ENCODE measurements around the gene RPS3A.
A peak's percentile ranks its signal among the peaks of the same experiment; 100 is the strongest.
"Not testable (repeated sequence)": the region's sequence is repeated elsewhere in the genome, so short reads cannot be mapped to it uniquely, and the experiment has no call there.

RPS3A gene

DNA sequence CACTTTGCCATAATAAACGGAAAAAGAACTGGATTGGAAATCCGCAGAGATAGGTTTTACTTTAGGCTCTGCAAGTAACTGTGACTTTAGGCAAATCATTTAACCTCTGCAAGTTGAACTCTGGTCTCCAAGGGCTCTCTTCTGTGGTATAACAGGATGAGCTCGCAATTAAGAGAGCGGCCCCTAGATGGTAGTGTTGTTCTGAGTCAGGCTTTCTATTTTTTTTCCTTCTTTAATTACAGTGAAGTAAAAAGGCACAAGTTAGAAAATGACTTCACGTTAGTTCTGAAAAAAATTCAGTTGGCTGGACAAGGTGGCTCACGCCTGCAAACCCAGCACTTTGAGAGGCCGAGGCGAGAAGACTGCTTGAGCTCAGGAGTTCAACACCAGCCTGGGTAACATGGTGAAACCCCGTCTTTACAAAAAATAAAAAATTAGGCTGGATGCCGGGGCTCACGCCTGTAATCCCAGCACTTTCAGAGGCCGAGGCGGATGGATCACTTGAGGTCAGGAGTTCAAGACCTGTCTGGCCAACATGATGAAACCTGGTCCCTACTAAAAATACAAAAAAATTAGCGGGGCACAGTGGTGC lies 18.0 kb downstream of the RPS3A start:
- peak; percentile 91 for DNase-seq

DNA sequence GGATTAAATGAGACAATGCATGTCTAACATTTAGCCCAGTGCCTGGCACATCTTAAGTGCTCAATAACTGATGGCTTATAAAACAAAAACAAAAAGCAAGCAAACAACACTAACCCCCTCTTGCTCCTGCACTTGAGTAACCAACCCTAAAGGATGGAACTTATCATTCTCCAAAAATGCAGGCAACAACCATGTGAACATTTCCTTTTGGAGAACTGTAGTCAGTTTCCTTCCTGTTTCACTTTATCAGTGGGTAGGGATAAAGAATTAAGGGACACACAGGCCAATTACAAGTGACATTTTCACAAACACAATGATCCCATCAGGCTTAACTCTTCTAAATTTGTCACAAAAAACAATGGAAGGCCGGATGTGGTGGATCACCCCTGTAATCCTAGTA lies 30.4 kb downstream of the RPS3A start:
- no peak for DNase-seq

DNA sequence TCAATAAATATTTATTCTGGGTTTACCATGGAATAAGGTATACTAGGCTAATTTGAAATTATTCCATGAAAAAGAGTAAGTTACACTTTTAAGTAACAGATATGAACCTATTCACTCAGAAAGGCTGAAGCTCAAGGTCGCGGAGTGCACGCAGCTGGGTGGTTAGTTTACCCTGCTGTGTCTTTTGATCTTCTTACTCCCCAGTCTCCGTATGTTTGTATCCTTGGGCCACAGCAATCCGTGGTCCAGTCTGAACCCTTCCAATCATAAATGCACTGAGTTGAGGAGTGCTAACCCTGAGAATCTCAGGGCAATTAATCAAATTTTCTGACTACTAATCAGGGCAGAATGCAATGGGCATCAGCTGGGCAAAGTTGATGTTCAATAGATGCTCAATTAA lies 33.9 kb downstream of the RPS3A start:
- no peak for DNase-seq

DNA sequence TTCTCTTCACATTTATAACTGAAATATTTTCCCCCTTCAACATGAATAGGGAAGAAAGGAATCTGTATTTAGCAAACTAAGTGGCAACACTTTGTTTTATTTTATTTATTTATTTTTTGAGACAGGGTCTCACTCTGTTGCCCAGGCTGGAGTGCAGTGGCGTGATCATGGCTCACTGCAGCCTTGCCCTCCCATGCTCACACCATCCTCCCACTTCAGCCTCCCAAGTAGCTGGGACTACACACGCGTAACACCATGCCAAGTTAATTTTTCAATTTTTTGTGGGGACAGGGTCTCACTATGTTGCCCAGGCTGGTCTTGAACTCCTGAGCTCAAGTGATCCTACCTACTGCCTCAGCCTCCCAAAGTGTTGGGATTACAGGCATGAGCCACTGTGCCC lies 36.6 kb downstream of the RPS3A start:
- not testable (repeated sequence) for DNase-seq

DNA sequence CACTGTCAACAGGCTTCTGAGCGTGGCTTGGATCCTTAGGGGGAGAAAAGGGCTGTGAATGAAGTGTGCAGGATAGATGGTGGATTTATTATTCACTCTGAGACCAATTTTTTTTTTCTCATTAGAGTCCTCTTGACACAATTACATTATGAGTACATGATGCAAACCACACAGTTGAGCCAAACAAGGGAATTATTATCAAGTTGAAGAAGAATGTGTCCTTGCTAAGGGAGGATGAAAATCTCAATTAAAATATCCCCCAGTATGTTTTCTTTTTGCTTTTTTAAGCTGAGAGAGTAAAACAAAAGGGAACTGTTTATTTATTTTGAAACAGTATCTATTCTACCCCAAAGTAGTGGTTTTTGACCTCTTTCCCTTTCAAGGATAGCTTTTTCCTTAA lies 40.4 kb downstream of the RPS3A start:
- no peak for DNase-seq

DNA sequence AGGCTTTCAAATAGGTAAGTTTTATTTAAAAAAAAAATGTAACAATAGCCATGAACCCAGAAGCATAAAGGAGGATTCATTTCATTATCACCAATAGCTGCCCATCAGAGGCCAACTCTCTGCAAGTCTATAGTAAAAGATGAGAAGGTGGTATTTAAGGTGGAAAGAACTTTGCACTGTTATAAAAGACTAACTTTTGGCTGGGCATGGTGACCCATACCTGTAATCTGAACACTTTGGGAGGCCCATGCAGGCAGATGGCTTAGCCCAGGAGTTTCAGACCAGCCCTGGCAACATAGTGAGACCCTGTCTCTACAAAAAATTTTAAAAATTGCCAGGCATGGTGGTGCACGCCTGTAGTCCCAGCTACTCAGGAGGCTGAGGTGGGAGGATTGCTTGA lies 43.3 kb downstream of the RPS3A start:
- no peak for DNase-seq

DNA sequence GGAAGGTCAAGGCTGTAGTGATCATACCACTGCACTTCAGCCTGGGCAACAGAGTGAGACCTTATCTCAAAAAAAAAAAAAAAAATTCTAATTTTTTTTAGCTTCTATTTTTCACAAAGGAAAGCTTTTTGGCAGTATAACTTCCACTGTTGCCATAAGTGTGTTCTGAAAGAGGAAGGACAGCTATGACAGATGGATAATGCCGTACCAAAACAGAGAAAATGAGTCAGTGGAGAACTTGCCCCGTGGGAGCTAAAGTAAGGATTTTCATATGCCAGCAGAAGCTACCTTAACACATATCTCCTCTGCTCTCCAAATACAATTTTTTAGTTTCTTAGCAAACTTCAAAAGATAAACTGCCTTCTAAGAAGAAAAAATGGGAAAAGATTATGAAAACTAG lies 43.7 kb downstream of the RPS3A start:
- no peak for DNase-seq

DNA sequence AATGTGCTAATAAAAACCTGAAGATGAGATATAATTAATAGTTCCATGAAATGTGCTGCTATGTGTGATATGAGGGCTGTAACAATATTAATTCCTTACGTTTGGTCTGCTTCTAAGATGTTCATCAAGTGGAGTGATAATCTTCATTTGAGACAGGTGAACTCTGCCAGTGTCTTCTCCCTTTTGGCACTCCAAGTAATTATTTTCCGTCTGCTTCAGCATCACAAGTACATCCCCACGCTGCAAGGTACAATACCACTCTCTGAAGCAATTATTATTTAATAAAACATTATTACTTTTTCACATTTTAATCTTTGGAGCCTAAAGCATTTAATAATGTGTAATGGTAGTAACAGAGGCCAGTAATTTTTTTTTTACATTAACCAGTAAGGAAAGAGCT lies 44.4 kb downstream of the RPS3A start:
- DNase-seq: no peak

DNA sequence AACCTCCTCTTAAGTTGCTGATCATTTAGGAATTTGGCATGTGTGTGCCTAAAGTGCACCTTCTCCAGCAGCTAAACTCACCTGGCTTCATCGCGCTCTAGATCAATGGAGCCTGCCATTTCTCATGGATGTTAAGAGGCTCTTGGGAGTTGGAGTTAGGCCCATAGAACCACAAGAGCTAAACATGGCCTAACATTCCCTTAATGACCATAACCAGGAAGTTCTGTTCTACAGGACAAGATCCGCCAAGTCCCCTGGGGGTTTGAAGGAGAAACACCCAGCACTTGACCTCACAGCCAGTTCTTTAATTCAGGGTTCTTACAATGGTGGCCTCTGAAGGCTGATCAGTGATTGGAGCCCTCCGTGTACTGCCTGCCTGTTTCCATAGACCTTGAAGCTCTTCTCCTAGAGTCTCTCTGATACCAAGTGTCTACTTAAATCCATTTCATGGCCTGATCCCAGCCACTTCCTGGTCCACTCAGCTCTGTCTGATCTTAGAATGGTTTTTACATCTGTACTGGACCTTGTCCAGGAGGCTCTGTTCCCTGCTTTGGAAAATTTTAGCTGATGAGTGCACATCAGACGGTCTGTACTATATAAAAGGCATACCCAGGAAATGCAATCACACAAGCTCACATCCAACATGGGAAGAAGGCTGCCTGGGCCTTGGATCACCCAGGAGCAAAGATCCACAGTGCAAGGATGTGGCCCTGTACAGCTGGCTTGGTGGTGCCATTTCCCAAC lies 45.1 kb downstream of the RPS3A start:
- no peak for DNase-seq

DNA sequence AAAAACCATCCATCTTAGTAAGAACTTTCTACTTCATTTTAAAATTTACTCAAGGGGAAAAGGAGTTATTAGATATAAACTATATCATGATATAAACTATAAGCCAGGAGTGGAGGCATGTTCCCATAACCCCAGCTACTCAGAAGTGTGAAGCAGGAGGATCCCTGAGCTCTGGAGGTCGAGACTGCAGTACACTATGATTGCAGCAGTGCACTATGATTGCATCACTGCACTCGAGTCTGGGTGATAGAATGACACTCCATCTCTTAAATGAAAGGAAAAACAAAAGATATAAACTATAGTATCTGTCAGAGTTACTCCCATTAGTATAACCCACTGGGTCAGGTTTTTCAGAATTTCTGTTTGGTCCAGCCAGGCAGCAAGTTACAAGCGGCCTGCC lies 47.6 kb downstream of the RPS3A start:
- no peak for DNase-seq

DNA sequence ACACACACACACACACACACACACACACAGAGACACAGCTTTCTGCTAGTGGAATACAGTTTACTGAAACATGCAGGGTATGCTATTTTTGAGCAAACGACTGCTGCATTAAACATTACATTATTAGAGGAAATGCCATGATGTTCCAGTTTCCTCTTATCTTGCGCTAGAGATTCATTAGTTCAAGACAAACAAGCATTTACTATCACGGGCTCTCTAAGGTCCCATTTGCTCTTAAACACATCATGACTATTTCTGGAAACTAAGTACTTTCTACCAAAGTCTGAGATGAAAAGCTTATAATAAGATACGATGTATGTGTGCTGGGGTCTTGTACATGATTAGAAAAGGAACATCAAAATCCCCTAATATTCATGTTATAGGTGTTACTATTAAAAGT lies 48.8 kb downstream of the RPS3A start:
- DNase-seq: no peak

DNA sequence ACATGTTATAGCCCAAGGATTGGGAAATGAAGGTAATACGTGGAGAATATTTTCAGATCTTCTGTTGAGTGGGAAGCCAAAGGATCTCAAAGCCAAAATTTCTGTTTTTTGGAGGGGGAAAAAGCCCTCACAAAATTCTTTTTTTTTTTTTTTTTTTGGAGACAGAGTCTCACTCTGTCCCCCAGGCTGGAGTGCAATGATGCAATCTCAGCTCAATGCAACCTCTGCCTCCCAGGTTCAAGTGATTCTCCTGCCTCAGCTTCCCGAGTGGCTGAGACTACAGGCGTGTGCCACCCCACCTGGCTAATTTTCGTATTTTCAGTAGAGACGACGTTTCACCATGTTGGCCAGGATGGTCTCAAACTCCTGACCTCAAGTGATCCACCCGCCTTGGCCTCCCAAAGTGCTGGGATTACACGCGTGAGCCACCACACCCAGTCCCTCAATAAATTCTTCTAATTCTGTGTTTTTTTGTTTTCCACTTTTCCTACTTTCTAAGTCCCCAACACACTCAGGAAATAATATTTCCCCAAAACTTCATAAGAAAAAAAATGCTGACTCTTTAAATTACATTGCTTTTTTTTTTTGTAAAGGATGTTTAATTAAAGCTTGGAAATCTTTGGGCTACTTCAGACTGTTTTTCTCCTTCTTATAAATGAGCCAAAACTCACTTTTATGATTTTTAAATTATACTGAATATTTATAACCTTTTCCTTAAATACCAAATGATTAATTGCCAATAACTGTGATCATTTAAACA lies 51.6 kb downstream of the RPS3A start:
- DNase-seq: no peak

DNA sequence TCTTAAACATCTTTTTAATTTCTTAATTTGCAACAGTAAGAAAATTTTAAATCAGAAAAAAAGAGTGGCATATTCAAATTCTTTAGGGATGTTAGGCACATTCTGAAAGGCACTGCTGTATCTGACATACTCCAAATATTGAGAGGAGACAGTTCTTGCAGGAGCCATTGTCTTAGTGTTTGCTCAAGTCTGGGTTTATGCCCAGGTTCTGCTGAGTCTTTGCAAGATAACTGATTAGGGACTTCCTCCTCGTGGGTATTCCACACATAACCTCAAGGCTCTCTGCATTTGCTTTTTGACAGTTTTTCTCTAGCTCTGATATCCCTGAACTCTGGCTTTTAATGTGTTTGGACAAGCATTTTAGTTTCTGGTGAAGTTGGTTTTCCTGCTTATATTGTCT lies 52.6 kb downstream of the RPS3A start:
- peak; percentile 25 to 30 for DNase-seq

DNA sequence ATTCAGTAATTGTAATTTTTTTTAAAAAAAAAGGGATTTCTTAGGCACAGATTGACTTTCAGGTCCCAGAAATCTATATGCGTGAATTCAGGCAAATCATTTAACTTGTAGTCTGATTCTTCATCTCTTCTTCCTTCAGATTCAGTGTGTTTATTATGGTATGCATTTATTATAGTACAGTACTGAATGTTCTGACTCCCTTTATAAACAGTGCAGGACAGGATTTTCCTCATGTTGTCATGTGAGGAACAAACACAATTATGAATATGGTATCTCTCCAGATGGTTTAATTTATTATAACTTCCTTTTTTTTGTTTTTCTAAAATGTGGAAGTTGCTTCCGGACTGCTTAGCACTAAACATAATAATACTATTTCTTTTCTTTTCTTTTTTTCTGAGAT lies 54.2 kb downstream of the RPS3A start:
- DNase-seq: peak in 1 of 2 experiments; percentile 15

All from Kasumi-1 (cell line).